BE2C (cell line): ENCODE data around the gene PIGL.

Source experiments
- DNase-seq: peaks from one replicate; pipeline ENCODE4 v3.0.0-alpha.2; 2020
- H3K27me3 ChIP-seq: fragments of 250-450 bp; sonication (Bioruptor Pico); 2 replicates; pipeline ENCODE4 v1.5.1; 2020; ENCODE audit warnings: mild to moderate bottlenecking
- H3K36me3 ChIP-seq: fragments of 250-450 bp; sonication (Bioruptor Pico); 2 replicates; pipeline ENCODE4 v1.5.1; 2020; ENCODE audit warnings: mild to moderate bottlenecking
- H3K4me1 ChIP-seq: fragments of 250-450 bp; sonication (Bioruptor Pico); 2 replicates; pipeline ENCODE4 v1.5.1; 2020
- H3K4me3 ChIP-seq: 2 replicates; pipeline ENCODE4 v1.5.1; 2011; ENCODE audit warnings: low read depth, low read length
- H3K9me3 ChIP-seq: fragments of 250-450 bp; sonication (Bioruptor Pico); 2 replicates; pipeline ENCODE4 v1.5.1; 2020
- TF ChIP-seq, protein P1 (sequence below): IDR thresholded peaks from 2 replicates; pipeline ENCODE4 v1.5.1; 2012; ENCODE audit warnings: mild to moderate bottlenecking, low read depth, low read length

Gene PIGL

DNA sequence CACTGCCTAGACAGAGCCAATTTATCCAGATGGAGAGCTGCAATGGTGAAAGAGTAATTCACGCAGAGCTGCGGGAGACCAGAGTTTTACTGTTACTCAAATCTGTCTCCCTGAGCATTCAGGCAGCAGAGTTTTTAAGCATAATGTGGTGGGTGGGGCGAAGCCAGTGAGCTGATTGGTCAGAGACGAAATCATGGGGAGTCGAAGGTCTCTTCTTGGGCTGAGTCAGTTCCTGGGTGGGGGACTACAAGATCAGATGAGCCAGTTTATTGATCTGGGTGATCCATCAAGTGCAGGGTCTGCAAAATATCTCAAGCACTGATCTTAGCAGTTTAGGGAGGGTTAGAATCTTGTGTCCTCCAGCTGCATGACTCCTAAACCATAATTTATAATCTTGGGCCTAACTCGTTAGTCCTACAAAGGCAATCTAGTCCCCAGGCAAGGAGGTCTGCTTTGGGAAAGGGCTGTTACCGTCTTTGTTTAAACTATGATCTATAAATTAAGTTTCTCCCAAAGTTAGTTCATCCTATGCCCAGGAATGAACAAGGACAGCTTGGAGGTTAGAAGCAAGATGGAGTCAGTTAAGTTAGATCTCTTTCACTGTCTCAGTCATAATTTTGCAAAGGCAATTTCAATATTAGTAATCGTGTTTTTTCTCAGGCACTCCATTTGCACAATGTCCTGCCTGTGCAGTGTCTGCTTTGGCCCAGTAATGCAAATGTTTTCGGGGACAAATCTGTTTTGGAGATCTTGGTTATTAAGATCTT lies 27.0 kb downstream of the PIGL start:
- no peak for DNase-seq
- TF ChIP-seq, protein P1, sequence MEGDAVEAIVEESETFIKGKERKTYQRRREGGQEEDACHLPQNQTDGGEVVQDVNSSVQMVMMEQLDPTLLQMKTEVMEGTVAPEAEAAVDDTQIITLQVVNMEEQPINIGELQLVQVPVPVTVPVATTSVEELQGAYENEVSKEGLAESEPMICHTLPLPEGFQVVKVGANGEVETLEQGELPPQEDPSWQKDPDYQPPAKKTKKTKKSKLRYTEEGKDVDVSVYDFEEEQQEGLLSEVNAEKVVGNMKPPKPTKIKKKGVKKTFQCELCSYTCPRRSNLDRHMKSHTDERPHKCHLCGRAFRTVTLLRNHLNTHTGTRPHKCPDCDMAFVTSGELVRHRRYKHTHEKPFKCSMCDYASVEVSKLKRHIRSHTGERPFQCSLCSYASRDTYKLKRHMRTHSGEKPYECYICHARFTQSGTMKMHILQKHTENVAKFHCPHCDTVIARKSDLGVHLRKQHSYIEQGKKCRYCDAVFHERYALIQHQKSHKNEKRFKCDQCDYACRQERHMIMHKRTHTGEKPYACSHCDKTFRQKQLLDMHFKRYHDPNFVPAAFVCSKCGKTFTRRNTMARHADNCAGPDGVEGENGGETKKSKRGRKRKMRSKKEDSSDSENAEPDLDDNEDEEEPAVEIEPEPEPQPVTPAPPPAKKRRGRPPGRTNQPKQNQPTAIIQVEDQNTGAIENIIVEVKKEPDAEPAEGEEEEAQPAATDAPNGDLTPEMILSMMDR: no peak
- no peaks in the 10 kb centered on the region for H3K36me3 ChIP-seq

DNA sequence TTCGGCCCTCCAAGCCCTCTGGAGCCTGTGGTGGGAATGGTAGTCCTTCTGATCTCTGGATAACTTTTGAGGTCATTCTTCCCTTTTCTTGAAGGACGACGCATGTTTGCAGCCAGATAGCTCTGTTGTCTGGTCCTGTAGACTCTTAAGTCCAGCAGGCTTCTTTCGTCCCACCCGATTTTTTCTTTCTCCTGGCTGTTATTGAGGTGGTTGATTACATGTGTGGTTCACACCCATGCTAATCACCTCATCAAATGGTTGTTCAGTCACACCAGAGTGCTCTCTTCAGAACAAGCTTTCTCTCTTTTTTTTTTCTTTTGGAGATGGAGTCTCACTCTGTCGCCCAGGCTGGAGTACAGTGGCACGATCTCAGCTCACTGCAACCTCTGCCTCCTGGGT lies 30.6 kb downstream of the PIGL start:
- H3K4me3 ChIP-seq: no peak overlapping the region
- H3K36me3 ChIP-seq: no peaks in the 10 kb centered on the region
- H3K9me3 ChIP-seq: no peaks in the 10 kb centered on the region
- no peaks in the 10 kb centered on the region for H3K27me3 ChIP-seq
- no peak for DNase-seq
- H3K4me1 ChIP-seq: no peaks in the 10 kb centered on the region
- TF ChIP-seq, protein P1: no peak

More for the DNA sequence above, 27.0 kb downstream of the PIGL start:
- no peak overlapping the region for H3K4me3 ChIP-seq
- H3K27me3 ChIP-seq: no peaks in the 10 kb centered on the region
- no peaks in the 10 kb centered on the region for H3K9me3 ChIP-seq
- no peaks in the 10 kb centered on the region for H3K4me1 ChIP-seq

DNA sequence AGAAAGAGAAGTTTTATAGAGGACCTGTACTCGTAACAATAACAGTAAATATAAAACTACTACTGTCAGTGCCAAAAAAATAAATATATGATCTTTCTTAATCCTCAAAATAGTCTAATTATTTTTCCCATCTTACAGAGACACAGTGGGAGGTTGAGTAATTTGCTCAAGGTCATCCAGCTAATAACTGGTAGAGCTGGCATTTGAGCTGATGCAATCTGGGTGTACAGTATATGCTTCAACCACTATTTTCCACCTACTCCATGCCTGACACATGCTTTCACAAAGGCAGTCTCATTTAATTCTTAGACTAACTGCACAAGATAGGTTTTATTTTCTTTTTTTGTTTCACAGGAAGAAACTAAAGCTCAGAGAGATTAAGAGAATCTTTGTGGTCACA lies 33.6 kb downstream of the PIGL start:
- Histone ChIP-seq H3K27me3 (no peaks in the 10 kb centered on the region), H3K4me1 (no peaks in the 10 kb centered on the region), H3K36me3 (no peaks in the 10 kb centered on the region), H3K9me3 (no peaks in the 10 kb centered on the region), H3K4me3 (no peak overlapping the region)
- TF ChIP-seq, protein P1: no peak
- no peak for DNase-seq

DNA sequence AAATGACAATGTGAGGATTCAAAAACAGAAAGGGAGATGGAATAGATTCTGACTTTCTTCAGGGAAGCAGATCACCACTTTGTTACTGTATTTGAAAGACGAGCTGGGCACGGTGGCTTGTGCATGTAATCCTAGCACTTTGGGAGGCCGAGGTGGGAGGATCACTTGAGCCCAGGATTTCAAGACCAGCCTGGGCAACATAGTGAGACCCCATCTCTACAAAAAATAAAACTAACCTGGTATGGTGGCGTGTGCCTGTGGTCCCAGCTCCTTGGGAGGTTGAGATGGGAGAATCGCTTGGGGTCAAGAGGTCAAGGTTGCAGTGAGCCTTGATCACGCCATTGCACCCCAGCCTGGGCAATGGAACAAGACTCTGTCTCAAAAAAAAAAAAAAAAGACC lies 34.0 kb downstream of the PIGL start:
- TF ChIP-seq, protein P1: no peak
- Histone ChIP-seq H3K36me3 (no peaks in the 10 kb centered on the region), H3K27me3 (no peaks in the 10 kb centered on the region), H3K4me3 (no peak overlapping the region), H3K9me3 (no peaks in the 10 kb centered on the region), H3K4me1 (no peaks in the 10 kb centered on the region)
- DNase-seq: no peak

DNA sequence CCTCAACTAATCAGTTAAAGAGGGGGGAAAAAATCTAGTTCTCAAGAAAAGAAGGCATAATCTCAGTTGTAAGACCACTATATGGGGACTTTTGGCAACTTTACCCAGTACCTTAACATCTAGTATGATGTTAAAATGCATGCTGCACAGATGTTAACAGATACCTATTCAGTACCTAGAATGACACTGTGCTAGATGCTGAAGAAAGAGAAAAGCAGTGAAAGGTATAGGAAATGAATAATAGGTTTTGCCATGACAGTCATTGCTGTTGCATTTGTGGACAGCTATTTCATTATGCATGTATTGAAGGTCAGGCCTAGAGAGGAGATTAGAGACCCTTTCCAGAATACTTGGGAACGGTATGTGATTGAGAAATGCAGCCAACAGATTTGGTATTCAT lies 34.5 kb downstream of the PIGL start:
- TF ChIP-seq, protein P1: no peak
- Histone ChIP-seq H3K4me3 (no peak overlapping the region), H3K27me3 (no peaks in the 10 kb centered on the region), H3K4me1 (no peaks in the 10 kb centered on the region), H3K9me3 (no peaks in the 10 kb centered on the region), H3K36me3 (no peaks in the 10 kb centered on the region)
- DNase-seq: no peak

DNA sequence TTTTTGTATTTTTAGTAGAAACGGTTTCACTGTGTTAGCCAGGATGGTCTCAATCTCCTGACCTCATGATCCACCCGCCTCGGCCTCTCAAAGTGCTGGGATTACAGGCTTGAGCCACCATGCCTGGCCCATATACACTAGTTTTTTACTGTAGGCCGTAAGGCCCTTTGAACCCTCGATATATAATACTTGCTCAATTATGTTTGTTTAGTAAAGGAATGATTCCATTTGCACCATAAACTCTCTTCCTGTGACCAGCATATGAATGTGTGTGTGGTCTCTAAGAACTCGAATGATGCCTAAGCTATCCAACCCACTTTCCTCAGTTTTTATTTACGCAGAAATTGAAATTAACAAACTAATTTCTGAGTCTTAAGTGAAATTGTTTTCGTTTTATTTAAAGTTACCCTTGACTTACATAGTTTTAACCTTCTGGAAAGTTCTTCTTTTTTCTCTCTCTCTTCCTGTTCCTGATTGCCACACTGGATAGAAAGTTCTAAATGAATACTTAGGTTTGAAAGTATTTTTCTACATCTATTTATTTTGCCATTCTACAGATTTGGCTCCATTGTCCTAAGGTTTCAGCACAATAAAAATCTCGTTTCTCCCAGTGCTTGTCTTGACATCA lies 37.9 kb downstream of the PIGL start:
- Histone ChIP-seq H3K27me3 (no peaks in the 10 kb centered on the region), H3K9me3 (no peaks in the 10 kb centered on the region), H3K36me3 (no peaks in the 10 kb centered on the region), H3K4me3 (no peak overlapping the region), H3K4me1 (no peaks in the 10 kb centered on the region)
- TF ChIP-seq, protein P1: no peak
- DNase-seq: no peak
